Activated naive CD8-positive, alpha-beta T cell treated with anti-CD3 and anti-CD28 coated beads, Interleukin-2, amount 50 U/mL, for 24 hours (primary cell): Measurements from ENCODE around the gene NBEA.

Experiments used
- ATAC-seq: fragments of 150-1000 bp; cut with Tn5 transposase; one replicate; pipeline ENCODE4 v1.10.0; 2021
- DNase-seq: peaks from one replicate; pipeline ENCODE4 v3.0.0; 2021
- H3K27ac Mint-ChIP-seq: one replicate; pipeline ENCODE4 v1.8.0; 2021; ENCODE audit warnings: mild to moderate bottlenecking, mixed read lengths
- H3K27me3 Mint-ChIP-seq: one replicate; pipeline ENCODE4 v1.8.0; 2021; ENCODE audit warnings: mixed read lengths
- H3K36me3 Mint-ChIP-seq: one replicate; pipeline ENCODE4 v1.8.0; 2021; ENCODE audit warnings: low read depth, mixed read lengths
- H3K4me1 Mint-ChIP-seq: one replicate; pipeline ENCODE4 v1.8.0; 2021; ENCODE audit warnings: mixed read lengths
- H3K4me3 Mint-ChIP-seq: one replicate; pipeline ENCODE4 v1.8.0; 2021; ENCODE audit warnings: mild to moderate bottlenecking, moderate library complexity, mixed read lengths
- H3K9me3 Mint-ChIP-seq: one replicate; pipeline ENCODE4 v1.8.0; 2021; ENCODE audit warnings: mixed read lengths

NBEA gene

GRCh38 chr13:35694031-35694430, 752.0 kb downstream of the NBEA start:
- peaks cover under 1% of the 10 kb centered on the region for H3K27me3 Mint-ChIP-seq
- no peak overlapping the region for H3K27ac Mint-ChIP-seq
- no peak overlapping the region for H3K4me3 Mint-ChIP-seq
- no peaks in the 10 kb centered on the region for H3K36me3 Mint-ChIP-seq
- no peak for DNase-seq
- no peak for ATAC-seq
- no peaks in the 10 kb centered on the region for H3K4me1 Mint-ChIP-seq
- H3K9me3 Mint-ChIP-seq: no peaks in the 10 kb centered on the region

- Mint-ChIP-seq H3K36me3 (no peaks in the 10 kb centered on the region), H3K4me1 (no peaks in the 10 kb centered on the region), H3K27me3 (no peaks in the 10 kb centered on the region), H3K9me3 (no peaks in the 10 kb centered on the region), H3K27ac (no peak overlapping the region), H3K4me3 (no peak overlapping the region)
- no peak for DNase-seq
- no peak for ATAC-seq
Measured at GRCh38 chr13:35694549-35695447, 752.7 kb downstream of the NBEA start.

GRCh38 chr13:35695448-35695770, 753.3 kb downstream of the NBEA start:
- Mint-ChIP-seq H3K9me3 (no peaks in the 10 kb centered on the region), H3K4me1 (no peaks in the 10 kb centered on the region), H3K4me3 (no peak overlapping the region), H3K36me3 (no peaks in the 10 kb centered on the region), H3K27ac (no peak overlapping the region), H3K27me3 (no peaks in the 10 kb centered on the region)
- DNase-seq (no peak), ATAC-seq (no peak)

DNA sequence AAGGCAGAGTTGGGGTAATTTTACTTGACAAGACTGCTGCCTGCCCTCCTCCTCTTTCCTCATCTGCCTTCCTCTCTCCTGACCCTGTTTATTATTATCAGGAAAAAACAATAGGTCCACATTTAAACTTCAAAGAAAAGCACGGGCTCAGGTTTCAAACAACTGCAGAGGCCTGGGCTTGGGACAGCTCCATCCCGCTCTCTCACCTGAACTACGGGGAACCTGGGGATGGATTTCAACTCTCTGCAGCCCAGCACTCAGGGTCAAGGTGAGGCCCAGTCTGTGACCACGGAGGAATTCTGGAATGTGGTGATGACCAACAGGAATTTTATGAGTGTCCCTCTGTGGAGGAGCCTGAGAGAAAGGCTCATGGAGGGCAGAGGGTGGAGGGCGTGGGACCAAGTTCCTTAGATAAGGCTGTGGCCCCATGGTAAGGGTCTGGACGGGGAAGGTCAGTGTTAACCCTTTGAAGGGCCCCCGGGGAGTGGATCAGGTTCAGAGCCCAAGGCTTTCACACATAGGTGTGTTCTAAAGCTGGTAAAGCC, 755.2 kb downstream of the NBEA start:
- Mint-ChIP-seq H3K9me3 (no peaks in the 10 kb centered on the region), H3K4me1 (no peaks in the 10 kb centered on the region), H3K27me3 (no peaks in the 10 kb centered on the region), H3K36me3 (no peaks in the 10 kb centered on the region), H3K27ac (no peak overlapping the region), H3K4me3 (no peak overlapping the region)
- ATAC-seq: no peak
- no peak for DNase-seq

GRCh38 chr13:35698911-35699576, 757.0 kb downstream of the NBEA start:
- Mint-ChIP-seq H3K4me1 (no peaks in the 10 kb centered on the region), H3K36me3 (no peaks in the 10 kb centered on the region), H3K4me3 (no peak overlapping the region), H3K27ac (no peak overlapping the region), H3K9me3 (peaks cover 6% of the 10 kb centered on the region), H3K27me3 (no peaks in the 10 kb centered on the region)
- ATAC-seq (no peak), DNase-seq (no peak)

GRCh38 chr13:35699825-35700510, 757.9 kb downstream of the NBEA start:
- H3K4me1 Mint-ChIP-seq: no peaks in the 10 kb centered on the region
- H3K9me3 Mint-ChIP-seq: peaks cover 9% of the 10 kb centered on the region
- H3K27ac Mint-ChIP-seq: no peak overlapping the region
- no peaks in the 10 kb centered on the region for H3K36me3 Mint-ChIP-seq
- H3K27me3 Mint-ChIP-seq: no peaks in the 10 kb centered on the region
- DNase-seq (no peak), ATAC-seq (no peak)
- no peak overlapping the region for H3K4me3 Mint-ChIP-seq

DNA sequence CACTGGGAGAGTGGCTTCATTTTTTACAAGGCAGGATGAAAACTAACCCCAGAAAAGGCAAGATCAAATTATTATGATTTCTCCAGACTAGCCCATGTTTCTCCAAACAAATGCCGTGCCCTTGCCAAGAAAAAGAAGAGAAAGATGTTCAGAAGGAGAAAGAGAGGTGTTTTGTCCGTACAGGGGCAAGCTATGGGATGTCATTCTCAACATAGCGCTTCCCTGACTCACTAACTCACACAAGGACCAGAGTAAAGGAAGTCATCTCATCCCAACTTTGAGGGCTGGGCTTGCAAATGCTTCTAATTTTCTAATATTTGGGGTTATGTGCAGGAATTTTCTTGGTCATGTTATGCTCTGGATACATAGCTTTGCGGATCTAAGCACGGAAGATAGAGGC, 758.6 kb downstream of the NBEA start:
- ATAC-seq (no peak), DNase-seq (no peak)
- Mint-ChIP-seq H3K4me1 (no peaks in the 10 kb centered on the region), H3K27ac (no peak overlapping the region), H3K4me3 (no peak overlapping the region), H3K9me3 (peaks cover 9% of the 10 kb centered on the region), H3K36me3 (no peaks in the 10 kb centered on the region), H3K27me3 (no peaks in the 10 kb centered on the region)

DNA sequence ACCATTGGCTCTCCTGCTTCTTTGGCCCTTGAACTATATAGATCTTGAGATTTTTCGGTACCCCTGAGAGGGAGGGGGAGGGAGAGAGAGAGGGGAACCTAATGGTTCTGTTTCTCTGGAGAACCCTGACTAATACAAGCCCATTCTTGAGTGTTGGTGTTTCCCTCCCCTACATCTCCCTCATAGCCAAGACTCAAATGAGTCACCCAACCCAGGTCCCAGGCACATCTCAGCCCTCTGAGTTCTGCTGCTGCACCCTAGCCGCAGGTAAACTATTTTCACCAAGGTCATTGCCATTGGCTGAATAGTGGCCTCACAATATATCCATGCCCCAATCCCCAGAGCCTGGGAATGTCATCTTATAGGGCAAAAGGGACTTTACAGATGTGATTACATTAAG, 760.2 kb downstream of the NBEA start:
- Mint-ChIP-seq H3K4me3 (no peak overlapping the region), H3K36me3 (no peaks in the 10 kb centered on the region), H3K4me1 (no peaks in the 10 kb centered on the region), H3K27ac (no peak overlapping the region), H3K9me3 (peaks cover 9% of the 10 kb centered on the region), H3K27me3 (no peaks in the 10 kb centered on the region)
- DNase-seq (no peak), ATAC-seq (no peak)

GRCh38 chr13:35703061-35703460, 761.0 kb downstream of the NBEA start:
- H3K27ac Mint-ChIP-seq: no peak overlapping the region
- DNase-seq: no peak
- H3K36me3 Mint-ChIP-seq: no peaks in the 10 kb centered on the region
- no peak for ATAC-seq
- peaks cover 9% of the 10 kb centered on the region for H3K9me3 Mint-ChIP-seq
- H3K4me1 Mint-ChIP-seq: no peaks in the 10 kb centered on the region
- H3K27me3 Mint-ChIP-seq: no peaks in the 10 kb centered on the region
- H3K4me3 Mint-ChIP-seq: no peak overlapping the region

GRCh38 chr13:35704331-35704730, 762.3 kb downstream of the NBEA start:
- ATAC-seq: no peak
- H3K4me3 Mint-ChIP-seq: no peak overlapping the region
- H3K27ac Mint-ChIP-seq: no peak overlapping the region
- H3K36me3 Mint-ChIP-seq: no peaks in the 10 kb centered on the region
- H3K9me3 Mint-ChIP-seq: peaks cover 9% of the 10 kb centered on the region
- no peak for DNase-seq
- no peaks in the 10 kb centered on the region for H3K27me3 Mint-ChIP-seq
- H3K4me1 Mint-ChIP-seq: no peaks in the 10 kb centered on the region

GRCh38 chr13:35706281-35706680, 764.2 kb downstream of the NBEA start:
- no peak for ATAC-seq
- no peak overlapping the region for H3K27ac Mint-ChIP-seq

GRCh38 chr13:35706721-35707120, 764.7 kb downstream of the NBEA start:
- no peak overlapping the region for H3K4me3 Mint-ChIP-seq
- peaks cover 9% of the 10 kb centered on the region for H3K9me3 Mint-ChIP-seq
- no peaks in the 10 kb centered on the region for H3K27me3 Mint-ChIP-seq
- H3K4me1 Mint-ChIP-seq: no peaks in the 10 kb centered on the region
- ATAC-seq: no peak
- no peak for DNase-seq
- H3K27ac Mint-ChIP-seq: no peak overlapping the region
- H3K36me3 Mint-ChIP-seq: no peaks in the 10 kb centered on the region

More at GRCh38 chr13:35706281-35706680, 764.2 kb downstream of the NBEA start:
- H3K36me3 Mint-ChIP-seq: no peaks in the 10 kb centered on the region
- H3K4me1 Mint-ChIP-seq: no peaks in the 10 kb centered on the region
- no peaks in the 10 kb centered on the region for H3K27me3 Mint-ChIP-seq
- no peak overlapping the region for H3K4me3 Mint-ChIP-seq
- DNase-seq: no peak
- peaks cover 9% of the 10 kb centered on the region for H3K9me3 Mint-ChIP-seq

DNA sequence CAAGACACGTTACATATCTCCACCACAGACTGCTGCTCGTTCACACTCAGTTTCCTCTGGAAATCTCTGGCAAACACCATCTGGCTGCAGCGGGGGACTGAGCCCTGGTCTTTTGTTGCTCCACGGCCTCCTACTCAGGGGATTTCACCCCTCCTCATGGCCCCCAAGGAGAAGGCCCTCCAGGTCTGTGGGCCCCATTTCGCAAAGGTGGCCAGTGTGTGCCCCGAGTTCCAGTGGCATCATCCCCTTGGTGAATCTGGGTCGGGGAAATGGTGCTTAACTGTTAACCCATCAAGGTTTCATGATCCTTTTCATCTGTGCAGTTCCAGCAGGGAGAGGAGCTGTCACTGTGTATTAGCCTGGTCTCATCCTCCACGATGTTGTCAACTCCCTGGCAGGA, 769.8 kb downstream of the NBEA start:
- Mint-ChIP-seq H3K36me3 (no peaks in the 10 kb centered on the region), H3K4me1 (no peaks in the 10 kb centered on the region), H3K4me3 (no peak overlapping the region), H3K27me3 (no peaks in the 10 kb centered on the region), H3K27ac (no peak overlapping the region), H3K9me3 (no peaks in the 10 kb centered on the region)
- no peak for DNase-seq
- ATAC-seq: no peak

DNA sequence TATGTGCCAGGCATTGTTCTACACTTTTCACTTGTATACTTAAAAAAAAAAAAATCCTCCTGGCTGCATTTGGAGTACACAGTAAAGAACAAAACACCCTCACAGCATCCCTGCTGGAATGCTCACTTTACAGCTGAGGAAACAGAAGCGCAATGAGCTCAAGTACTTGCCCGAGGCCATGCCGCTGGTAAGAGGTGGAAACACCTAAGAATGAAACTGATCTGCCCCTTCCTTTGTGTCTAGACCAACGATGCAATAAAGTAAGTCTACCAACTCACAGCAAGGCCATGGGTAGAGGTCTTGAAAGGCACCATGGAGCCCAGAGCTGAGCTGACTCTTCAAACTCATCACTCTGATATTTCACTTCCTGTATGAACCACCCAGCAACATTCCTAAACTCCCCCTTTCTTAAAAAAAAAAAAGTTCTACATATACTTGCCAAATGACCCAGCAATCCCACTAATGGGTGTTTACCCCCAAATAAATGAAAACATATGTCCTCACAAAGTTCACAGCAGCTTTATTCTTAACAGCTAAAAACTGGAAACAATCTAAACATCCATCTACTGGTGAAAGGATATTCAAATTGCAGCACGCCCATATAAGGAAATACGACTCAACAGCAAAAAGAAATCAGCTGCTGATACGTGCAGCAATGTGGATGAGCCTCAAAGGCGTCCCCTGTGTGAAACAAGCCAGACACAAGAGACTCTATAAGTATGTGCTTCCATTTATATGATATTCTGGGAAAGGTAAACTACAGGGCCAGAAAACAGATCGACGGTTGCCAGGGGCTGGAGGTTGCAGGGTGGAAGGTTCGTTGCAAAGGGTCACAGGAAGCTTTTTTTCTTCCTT, 771.1 kb downstream of the NBEA start:
- Mint-ChIP-seq H3K27ac (no peak overlapping the region), H3K36me3 (no peaks in the 10 kb centered on the region), H3K9me3 (no peaks in the 10 kb centered on the region), H3K27me3 (no peaks in the 10 kb centered on the region), H3K4me3 (no peak overlapping the region), H3K4me1 (no peaks in the 10 kb centered on the region)
- ATAC-seq: no peak
- no peak for DNase-seq
